ENCODE data around the gene CFB. TPM values are rescaled to one million over a fixed set of nuclear protein-coding genes. Genes with fewer than 3 reads are reported as not detected.

Gene CFB
- total RNA-seq, 3 donors from 2014 or later: 36.3 to 177 (median 130) TPM

DNA sequence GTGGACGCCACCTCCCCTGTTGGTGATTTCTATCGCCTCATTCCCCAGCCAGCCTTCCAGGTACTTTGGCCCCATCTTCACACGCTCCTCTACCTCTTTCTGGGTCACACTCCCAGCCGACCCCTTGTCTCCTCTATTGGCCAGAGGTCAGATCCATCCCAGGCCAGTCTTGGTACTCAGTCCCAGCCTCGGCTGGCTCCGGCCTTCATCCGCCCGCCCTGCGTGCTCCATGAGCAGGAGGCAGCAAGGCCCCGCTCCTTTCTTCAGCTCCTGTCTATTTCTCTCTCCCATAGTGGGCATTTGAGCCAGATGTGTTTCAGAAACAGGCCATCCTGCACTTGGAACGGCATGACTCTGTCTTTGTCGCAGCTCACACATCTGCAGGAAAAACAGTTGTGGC, 15.7 kb downstream of the CFB start:
- no peak for DNase-seq (ENCODE audit: low spot score in 2 of 2)
- Histone ChIP-seq H3K4me1 (peaks cover 0 to 7% of the 10 kb centered on the region in 2 donors), H3K27ac (no peak overlapping the region), H3K27me3 (no peaks in the 10 kb centered on the region), H3K36me3 (no peaks in the 10 kb centered on the region), H3K9me3 (no peaks in the 10 kb centered on the region), H3K4me3 (no peak overlapping the region)
- intact Hi-C loops (cut with DNase I; ENCODE audit: low total_unique reads): no loop called here
- no peak for TF ChIP-seq POLR2A (IDR thresholded peaks at IDR 0.05)
- TF ChIP-seq, protein P1, sequence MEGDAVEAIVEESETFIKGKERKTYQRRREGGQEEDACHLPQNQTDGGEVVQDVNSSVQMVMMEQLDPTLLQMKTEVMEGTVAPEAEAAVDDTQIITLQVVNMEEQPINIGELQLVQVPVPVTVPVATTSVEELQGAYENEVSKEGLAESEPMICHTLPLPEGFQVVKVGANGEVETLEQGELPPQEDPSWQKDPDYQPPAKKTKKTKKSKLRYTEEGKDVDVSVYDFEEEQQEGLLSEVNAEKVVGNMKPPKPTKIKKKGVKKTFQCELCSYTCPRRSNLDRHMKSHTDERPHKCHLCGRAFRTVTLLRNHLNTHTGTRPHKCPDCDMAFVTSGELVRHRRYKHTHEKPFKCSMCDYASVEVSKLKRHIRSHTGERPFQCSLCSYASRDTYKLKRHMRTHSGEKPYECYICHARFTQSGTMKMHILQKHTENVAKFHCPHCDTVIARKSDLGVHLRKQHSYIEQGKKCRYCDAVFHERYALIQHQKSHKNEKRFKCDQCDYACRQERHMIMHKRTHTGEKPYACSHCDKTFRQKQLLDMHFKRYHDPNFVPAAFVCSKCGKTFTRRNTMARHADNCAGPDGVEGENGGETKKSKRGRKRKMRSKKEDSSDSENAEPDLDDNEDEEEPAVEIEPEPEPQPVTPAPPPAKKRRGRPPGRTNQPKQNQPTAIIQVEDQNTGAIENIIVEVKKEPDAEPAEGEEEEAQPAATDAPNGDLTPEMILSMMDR (IDR thresholded peaks at IDR 0.05): no peak
- no peak for TF ChIP-seq POLR2AphosphoS5 (IDR thresholded peaks at IDR 0.05)

DNA sequence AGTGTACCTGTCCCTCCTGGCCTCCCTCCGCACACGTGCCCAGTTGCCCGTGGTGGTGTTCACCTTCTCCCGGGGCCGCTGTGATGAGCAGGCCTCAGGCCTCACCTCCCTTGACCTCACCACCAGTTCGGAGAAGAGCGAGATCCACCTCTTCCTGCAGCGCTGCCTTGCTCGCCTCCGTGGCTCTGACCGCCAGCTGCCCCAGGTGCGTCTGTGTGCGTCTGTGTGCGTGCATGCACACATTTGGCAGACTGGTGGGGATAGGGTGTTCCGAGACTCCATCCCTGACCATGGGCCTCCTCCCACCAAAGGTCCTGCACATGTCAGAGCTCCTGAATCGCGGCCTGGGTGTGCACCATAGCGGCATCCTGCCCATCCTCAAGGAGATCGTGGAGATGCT, 18.0 kb downstream of the CFB start:
- H3K27ac ChIP-seq: no peak overlapping the region
- no peaks in the 10 kb centered on the region for H3K9me3 ChIP-seq
- H3K4me1 ChIP-seq: no peaks in the 10 kb centered on the region
- H3K27me3 ChIP-seq: no peaks in the 10 kb centered on the region
- no peaks in the 10 kb centered on the region for H3K36me3 ChIP-seq
- no peak for DNase-seq (ENCODE audit: low spot score in 2 of 2)
- intact Hi-C loops (cut with DNase I; ENCODE audit: low total_unique reads): no loop called here
- TF ChIP-seq, protein P1 (IDR thresholded peaks at IDR 0.05): no peak
- TF ChIP-seq POLR2A (IDR thresholded peaks at IDR 0.05): no peak
- no peak for TF ChIP-seq POLR2AphosphoS5 (IDR thresholded peaks at IDR 0.05)
- no peak overlapping the region for H3K4me3 ChIP-seq

DNA sequence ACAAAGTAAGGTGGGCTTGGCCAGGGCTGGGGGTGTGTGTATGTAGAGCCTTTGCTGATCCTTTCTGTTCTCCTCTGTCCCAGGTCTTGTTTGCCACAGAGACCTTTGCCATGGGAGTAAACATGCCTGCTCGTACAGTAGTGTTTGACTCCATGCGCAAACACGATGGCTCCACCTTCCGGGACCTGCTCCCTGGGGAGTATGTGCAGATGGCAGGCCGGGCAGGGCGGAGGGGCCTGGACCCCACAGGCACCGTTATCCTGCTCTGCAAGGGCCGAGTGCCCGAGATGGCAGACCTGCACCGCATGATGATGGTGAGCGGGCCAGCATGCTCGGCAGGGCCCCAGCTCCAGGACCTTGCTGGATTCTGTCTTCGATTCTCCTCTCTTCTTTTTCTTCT, 19.8 kb downstream of the CFB start:
- H3K36me3 ChIP-seq: no peaks in the 10 kb centered on the region
- intact Hi-C loops (cut with DNase I; ENCODE audit: low total_unique reads): no loop called here
- TF ChIP-seq POLR2A (IDR thresholded peaks at IDR 0.05) (no peak), POLR2AphosphoS5 (IDR thresholded peaks at IDR 0.05) (no peak)
- TF ChIP-seq, protein P1 (IDR thresholded peaks at IDR 0.05): no peak

DNA sequence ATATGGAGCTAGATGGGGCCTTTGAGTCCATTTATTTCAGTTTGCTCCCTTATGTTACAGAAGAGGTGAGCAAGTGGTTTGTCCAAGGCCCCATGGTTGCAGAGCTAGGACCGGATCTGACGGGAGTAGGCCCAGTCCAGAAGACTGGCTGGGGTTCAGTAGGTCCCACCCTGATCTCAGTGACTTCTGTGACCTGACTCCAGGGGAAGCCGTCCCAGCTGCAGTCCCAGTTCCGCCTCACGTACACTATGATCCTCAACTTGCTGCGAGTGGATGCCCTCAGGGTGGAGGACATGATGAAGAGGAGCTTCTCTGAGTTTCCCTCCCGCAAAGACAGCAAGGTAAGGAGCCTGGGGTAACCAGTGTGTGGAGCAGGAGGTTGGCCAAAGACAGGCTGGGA, 20.6 kb downstream of the CFB start:
- Histone ChIP-seq H3K9me3 (no peaks in the 10 kb centered on the region), H3K27me3 (no peaks in the 10 kb centered on the region), H3K4me1 (peaks cover 4 to 6% of the 10 kb centered on the region in 2 donors), H3K4me3 (no peak overlapping the region), H3K27ac (no peak overlapping the region), H3K36me3 (no peaks in the 10 kb centered on the region)
- TF ChIP-seq POLR2AphosphoS5 (IDR thresholded peaks at IDR 0.05): no peak
- TF ChIP-seq, protein P1 (IDR thresholded peaks at IDR 0.05): no peak
- TF ChIP-seq POLR2A (IDR thresholded peaks at IDR 0.05): no peak
- intact Hi-C loops (cut with DNase I; ENCODE audit: low total_unique reads): no loop called here
- DNase-seq (ENCODE audit: low spot score in 2 of 2): no peak

More for the DNA sequence above, 19.8 kb downstream of the CFB start:
- DNase-seq (ENCODE audit: low spot score in 2 of 2): no peak
- Histone ChIP-seq H3K27ac (no peak overlapping the region), H3K4me3 (no peak overlapping the region), H3K4me1 (peaks cover 0 to under 1% of the 10 kb centered on the region in 2 donors), H3K27me3 (no peaks in the 10 kb centered on the region), H3K9me3 (no peaks in the 10 kb centered on the region)

DNA sequence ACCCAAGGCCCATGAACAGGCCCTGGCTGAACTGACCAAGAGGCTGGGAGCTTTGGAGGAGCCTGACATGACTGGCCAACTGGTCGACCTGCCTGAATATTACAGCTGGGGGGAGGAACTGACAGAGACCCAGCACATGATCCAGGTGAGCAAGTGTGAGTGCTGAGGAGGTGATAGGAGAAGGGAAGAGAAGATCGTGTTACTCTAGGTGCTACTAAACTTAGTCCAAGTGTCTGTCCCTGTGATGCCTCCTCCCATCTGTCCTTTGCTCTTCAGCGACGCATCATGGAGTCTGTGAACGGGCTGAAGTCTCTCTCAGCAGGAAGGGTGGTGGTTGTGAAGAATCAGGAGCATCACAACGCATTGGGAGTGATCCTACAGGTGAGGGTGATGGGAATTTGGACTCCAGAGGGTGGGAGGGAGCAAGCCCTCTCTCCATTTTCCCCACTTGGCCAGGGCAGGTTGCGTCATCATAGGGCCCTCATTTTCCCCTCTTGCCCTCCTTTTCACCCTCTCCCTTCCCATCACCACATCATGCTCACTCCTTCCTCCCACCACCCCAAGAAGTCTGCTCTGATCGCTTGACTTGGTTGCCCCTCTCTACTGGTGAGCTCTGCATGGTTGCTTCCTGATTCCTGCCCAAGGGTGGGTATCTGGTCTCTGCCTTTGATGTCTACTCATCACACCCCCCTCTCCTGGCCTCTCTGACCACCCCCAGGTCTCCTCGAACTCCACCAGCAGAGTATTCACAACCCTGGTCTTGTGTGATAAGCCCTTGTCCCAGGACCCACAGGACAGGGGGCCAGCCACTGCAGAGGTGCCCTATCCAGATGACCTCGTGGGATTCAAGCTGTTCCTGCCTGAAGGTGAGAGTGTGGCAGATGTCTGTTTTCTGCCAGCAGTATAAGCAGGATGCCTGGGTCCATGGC, 21.4 kb downstream of the CFB start:
- Histone ChIP-seq H3K4me3 (no peak overlapping the region), H3K9me3 (no peaks in the 10 kb centered on the region), H3K27me3 (no peaks in the 10 kb centered on the region), H3K4me1 (peaks cover 4 to 6% of the 10 kb centered on the region in 2 donors), H3K27ac (peak overlapping the region in 1 of 2 donors; percentile 12), H3K36me3 (no peaks in the 10 kb centered on the region)
- intact Hi-C loops (cut with DNase I; ENCODE audit: low total_unique reads): no loop called here
- DNase-seq (ENCODE audit: low spot score in 2 of 2): no peak
- TF ChIP-seq POLR2A (IDR thresholded peaks at IDR 0.05) (no peak), POLR2AphosphoS5 (IDR thresholded peaks at IDR 0.05) (no peak)
- TF ChIP-seq, protein P1 (IDR thresholded peaks at IDR 0.05): no peak
